ENCODE data around the gene ZNF281. TPM values are rescaled to one million over a fixed set of nuclear protein-coding genes. Genes with fewer than 3 reads are reported as not detected.

Gene ZNF281
- total and polyA plus RNA-seq, 9 of the 15 experiments (the other 6 are each of a cell fraction or from before 2014, with no cell fraction given): 9.6 to 24.9 (median 16.5) TPM

DNA sequence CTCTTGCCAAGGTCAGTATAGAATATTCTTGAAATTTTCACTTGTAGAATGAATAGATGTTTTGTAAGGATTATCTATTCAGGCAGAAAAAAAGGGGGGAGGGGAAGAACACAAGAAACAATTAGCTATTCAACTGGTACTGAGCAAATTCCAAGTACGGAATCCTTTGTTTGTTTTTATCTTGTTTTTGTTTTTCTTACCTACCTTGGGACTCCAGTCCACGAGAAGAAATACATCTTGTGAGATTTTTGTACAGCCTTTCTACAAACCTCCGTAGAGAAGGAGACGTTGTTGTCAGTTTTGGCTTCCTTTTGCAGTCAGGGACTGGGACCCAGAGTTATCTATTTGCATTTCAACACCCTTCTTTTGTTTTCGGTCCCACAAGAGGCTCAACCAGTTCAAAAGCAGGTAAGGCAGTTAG is 36.0 kb downstream of the ZNF281 start:
- Histone ChIP-seq H4K20me1 (replicated peaks; ENCODE audit: control insufficient read depth, insufficient read depth, low read length) (no peaks in the 10 kb centered on the region), H3K27me3 (ENCODE audit: control insufficient read depth in 2 of 2, insufficient read depth in 2 of 2, low read length in 2 of 2) (peaks cover 10% of the 10 kb centered on the region in 2 experiments), H3K4me3 (no peak overlapping the region), H2AFZ (ENCODE audit: low read depth, low read length) (no peak overlapping the region), H3K9ac (ENCODE audit: insufficient read depth in 1 of 2, low read depth in 2 of 2, low read length in 2 of 2) (no peak overlapping the region), H3K79me2 (ENCODE audit: control insufficient read depth, insufficient read depth, low read length) (no peaks in the 10 kb centered on the region), H3K9me3 (replicated peaks; ENCODE audit: control insufficient read depth, insufficient read depth, low read depth, low read length) (no peaks in the 10 kb centered on the region), H3K9me1 (ENCODE audit: control insufficient read depth, insufficient read depth, low read length) (no peaks in the 10 kb centered on the region), H3K4me1 (replicated peaks in 1 of 2; ENCODE audit: control insufficient read depth in 2 of 2, insufficient read depth in 2 of 2, low read length in 2 of 2) (no peaks in the 10 kb centered on the region), H3K36me3 (ENCODE audit: control insufficient read depth, insufficient read depth, low read length) (no peaks in the 10 kb centered on the region), H3K4me2 (ENCODE audit: insufficient read depth, low read length) (no peak overlapping the region), H3K27ac (ENCODE audit: extremely low read depth, low read depth, low read length) (no peak overlapping the region)
- intact Hi-C loops (cut with micrococcal nuclease) (no loop called here), in situ Hi-C loops (cut with MboI) (no loop called here)
- ChIA-PET CTCF (ENCODE audit: low intra/inter-chr PET ratio) (no interaction called here), POLR2A (interaction anchor here (1.4 kb wide), 1 partner anchor 8 kb away, joined by 4 read pairs; no protein-coding TSS in a partner anchor)
- BruUV-seq (replicated peaks): no TSS peak
- DNase-seq (ENCODE audit: extremely low read depth in 1 of 4, low spot score in 3 of 4) (no peak), FAIRE-seq (no peak), ATAC-seq (no peak)
- WGBS (ENCODE audit: insufficient coverage, low coverage, missing lambda C conversion rate): 3% methylated on average over 5 of the region's 5 CpGs
- TF ChIP-seq PTTG1 (tag; IDR thresholded peaks at IDR 0.05; ENCODE audit: low read depth) (no peak), ZC3H4 (CRISPR knock-in tag; IDR thresholded peaks at IDR 0.05; ENCODE audit: borderline replicate concordance) (no peak), SMAD4 (CRISPR knock-in tag; conservative IDR thresholded peaks at IDR 0.05) (no peak), FOS (IDR thresholded peaks at IDR 0.05; ENCODE audit: extremely low read depth, insufficient read length) (no peak), ZKSCAN3 (CRISPR knock-in tag; IDR thresholded peaks at IDR 0.05) (no peak), RHOXF2B (CRISPR knock-in tag; conservative IDR thresholded peaks at IDR 0.05) (no peak), FOXM1 (IDR thresholded peaks at IDR 0.05; ENCODE audit: low read depth) (no peak), FOXM1 (CRISPR knock-in tag; IDR thresholded peaks at IDR 0.05; ENCODE audit: low read depth) (no peak)
- TF ChIP-seq, protein P1, sequence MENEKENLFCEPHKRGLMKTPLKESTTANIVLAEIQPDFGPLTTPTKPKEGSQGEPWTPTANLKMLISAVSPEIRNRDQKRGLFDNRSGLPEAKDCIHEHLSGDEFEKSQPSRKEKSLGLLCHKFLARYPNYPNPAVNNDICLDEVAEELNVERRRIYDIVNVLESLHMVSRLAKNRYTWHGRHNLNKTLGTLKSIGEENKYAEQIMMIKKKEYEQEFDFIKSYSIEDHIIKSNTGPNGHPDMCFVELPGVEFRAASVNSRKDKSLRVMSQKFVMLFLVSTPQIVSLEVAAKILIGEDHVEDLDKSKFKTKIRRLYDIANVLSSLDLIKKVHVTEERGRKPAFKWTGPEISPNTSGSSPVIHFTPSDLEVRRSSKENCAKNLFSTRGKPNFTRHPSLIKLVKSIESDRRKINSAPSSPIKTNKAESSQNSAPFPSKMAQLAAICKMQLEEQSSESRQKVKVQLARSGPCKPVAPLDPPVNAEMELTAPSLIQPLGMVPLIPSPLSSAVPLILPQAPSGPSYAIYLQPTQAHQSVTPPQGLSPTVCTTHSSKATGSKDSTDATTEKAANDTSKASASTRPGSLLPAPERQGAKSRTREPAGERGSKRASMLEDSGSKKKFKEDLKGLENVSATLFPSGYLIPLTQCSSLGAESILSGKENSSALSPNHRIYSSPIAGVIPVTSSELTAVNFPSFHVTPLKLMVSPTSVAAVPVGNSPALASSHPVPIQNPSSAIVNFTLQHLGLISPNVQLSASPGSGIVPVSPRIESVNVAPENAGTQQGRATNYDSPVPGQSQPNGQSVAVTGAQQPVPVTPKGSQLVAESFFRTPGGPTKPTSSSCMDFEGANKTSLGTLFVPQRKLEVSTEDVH (IDR thresholded peaks at IDR 0.05; ENCODE audit: low read depth, partially characterized antibody): no peak
- TF ChIP-seq, protein P2, sequence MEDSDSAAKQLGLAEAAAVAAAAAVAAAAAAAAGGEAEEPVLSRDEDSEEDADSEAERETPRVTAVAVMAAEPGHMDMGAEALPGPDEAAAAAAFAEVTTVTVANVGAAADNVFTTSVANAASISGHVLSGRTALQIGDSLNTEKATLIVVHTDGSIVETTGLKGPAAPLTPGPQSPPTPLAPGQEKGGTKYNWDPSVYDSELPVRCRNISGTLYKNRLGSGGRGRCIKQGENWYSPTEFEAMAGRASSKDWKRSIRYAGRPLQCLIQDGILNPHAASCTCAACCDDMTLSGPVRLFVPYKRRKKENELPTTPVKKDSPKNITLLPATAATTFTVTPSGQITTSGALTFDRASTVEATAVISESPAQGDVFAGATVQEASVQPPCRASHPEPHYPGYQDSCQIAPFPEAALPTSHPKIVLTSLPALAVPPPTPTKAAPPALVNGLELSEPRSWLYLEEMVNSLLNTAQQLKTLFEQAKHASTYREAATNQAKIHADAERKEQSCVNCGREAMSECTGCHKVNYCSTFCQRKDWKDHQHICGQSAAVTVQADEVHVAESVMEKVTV (CRISPR knock-in tag; IDR thresholded peaks at IDR 0.05): no peak
- TF ChIP-seq, protein P3, sequence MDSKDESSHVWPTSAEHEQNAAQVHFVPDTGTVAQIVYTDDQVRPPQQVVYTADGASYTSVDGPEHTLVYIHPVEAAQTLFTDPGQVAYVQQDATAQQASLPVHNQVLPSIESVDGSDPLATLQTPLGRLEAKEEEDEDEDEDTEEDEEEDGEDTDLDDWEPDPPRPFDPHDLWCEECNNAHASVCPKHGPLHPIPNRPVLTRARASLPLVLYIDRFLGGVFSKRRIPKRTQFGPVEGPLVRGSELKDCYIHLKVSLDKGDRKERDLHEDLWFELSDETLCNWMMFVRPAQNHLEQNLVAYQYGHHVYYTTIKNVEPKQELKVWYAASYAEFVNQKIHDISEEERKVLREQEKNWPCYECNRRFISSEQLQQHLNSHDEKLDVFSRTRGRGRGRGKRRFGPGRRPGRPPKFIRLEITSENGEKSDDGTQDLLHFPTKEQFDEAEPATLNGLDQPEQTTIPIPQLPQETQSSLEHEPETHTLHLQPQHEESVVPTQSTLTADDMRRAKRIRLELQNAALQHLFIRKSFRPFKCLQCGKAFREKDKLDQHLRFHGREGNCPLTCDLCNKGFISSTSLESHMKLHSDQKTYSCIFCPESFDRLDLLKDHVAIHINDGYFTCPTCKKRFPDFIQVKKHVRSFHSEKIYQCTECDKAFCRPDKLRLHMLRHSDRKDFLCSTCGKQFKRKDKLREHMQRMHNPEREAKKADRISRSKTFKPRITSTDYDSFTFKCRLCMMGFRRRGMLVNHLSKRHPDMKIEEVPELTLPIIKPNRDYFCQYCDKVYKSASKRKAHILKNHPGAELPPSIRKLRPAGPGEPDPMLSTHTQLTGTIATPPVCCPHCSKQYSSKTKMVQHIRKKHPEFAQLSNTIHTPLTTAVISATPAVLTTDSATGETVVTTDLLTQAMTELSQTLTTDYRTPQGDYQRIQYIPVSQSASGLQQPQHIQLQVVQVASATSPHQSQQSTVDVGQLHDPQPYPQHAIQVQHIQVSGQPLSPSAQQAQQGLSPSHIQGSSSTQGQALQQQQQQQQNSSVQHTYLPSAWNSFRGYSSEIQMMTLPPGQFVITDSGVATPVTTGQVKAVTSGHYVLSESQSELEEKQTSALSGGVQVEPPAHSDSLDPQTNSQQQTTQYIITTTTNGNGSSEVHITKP (IDR thresholded peaks at IDR 0.05; ENCODE audit: partially characterized antibody): no peak

Data from K562 (cell line).